Stimulated activated CD4-positive, alpha-beta T cell treated with anti-CD3 and anti-CD28 coated beads, Interleukin-12 subunit alpha, Interleukin-12 subunit beta, amount 100 ng/mL, for 48 hours (primary cell): ENCODE measurements around the gene ZNF516.
A peak's percentile ranks its signal among the peaks of the same experiment; 100 is the strongest.

ENCODE experiments used
- DNase-seq, 3 donors: peaks; one replicate each; pipeline ENCODE4 v3.0.0-alpha.2; 2020; ENCODE audit warnings: low read depth in 2 of 3, low spot score in 1 of 3

ZNF516 gene

GRCh38 chr18:76457475-76457874 lies 37.6 kb downstream of the ZNF516 start:
- DNase-seq = no peak

GRCh38 chr18:76456823-76457222 lies 38.2 kb downstream of the ZNF516 start:
- DNase-seq = no peak

GRCh38 chr18:76456018-76456750 lies 38.9 kb downstream of the ZNF516 start:
- DNase-seq = no peak

- DNase-seq = no peak
Observed at GRCh38 chr18:76455003-76455676, 39.9 kb downstream of the ZNF516 start.

- DNase-seq = no peak
Observed at GRCh38 chr18:76454418-76454817, 40.6 kb downstream of the ZNF516 start.

GRCh38 chr18:76453932-76454331 lies 41.1 kb downstream of the ZNF516 start:
- DNase-seq = no peak

- DNase-seq = no peak
Observed at GRCh38 chr18:76453057-76453561, 41.9 kb downstream of the ZNF516 start.

GRCh38 chr18:76452357-76452756 lies 42.7 kb downstream of the ZNF516 start:
- no peak for DNase-seq

GRCh38 chr18:76451396-76452331 lies 43.4 kb downstream of the ZNF516 start:
- no peak for DNase-seq

- peak in 1 of 3 donors; percentile 15 for DNase-seq
Observed at GRCh38 chr18:76450452-76451395, 44.3 kb downstream of the ZNF516 start.

GRCh38 chr18:76449111-76449453 lies 46.0 kb downstream of the ZNF516 start:
- no peak for DNase-seq

GRCh38 chr18:76448256-76449110 lies 46.6 kb downstream of the ZNF516 start:
- DNase-seq = no peak

GRCh38 chr18:76447258-76447890 lies 47.7 kb downstream of the ZNF516 start:
- no peak for DNase-seq

- DNase-seq = no peak
Observed at GRCh38 chr18:76446321-76447257, 48.5 kb downstream of the ZNF516 start.

- no peak for DNase-seq
Observed at GRCh38 chr18:76445741-76446232, 49.3 kb downstream of the ZNF516 start.

- DNase-seq = no peak
Observed at GRCh38 chr18:76445275-76445674, 49.8 kb downstream of the ZNF516 start.

GRCh38 chr18:76444446-76445105 lies 50.5 kb downstream of the ZNF516 start:
- no peak for DNase-seq
